Cardiac fibroblast (primary cell): ENCODE measurements around the gene NAT9.

Source experiments
- DNase-seq, 2 donors: peaks; one replicate each; pipeline versions ENCODE4 v3.0.0 to v3.0.0-alpha.2; 2010; ENCODE audit warnings: low read depth in 2 of 2
- H3K4me3 ChIP-seq, 2 donors: replicated peaks in 1 of 2; 1 replicate in 1 of 2; 2 replicates in 1 of 2; pipeline ENCODE4 v1.5.1; 2011; ENCODE audit warnings: low read depth in 2 of 2, low read length in 2 of 2, mild to moderate bottlenecking in 2 of 2, moderate library complexity in 1 of 2
- TF ChIP-seq, protein P1 (sequence below): IDR thresholded peaks from one replicate; pipeline ENCODE4 v1.5.1; 2011; ENCODE audit warnings: low read depth, mild to moderate bottlenecking, low read length, inconsistent platforms

Gene NAT9

DNA sequence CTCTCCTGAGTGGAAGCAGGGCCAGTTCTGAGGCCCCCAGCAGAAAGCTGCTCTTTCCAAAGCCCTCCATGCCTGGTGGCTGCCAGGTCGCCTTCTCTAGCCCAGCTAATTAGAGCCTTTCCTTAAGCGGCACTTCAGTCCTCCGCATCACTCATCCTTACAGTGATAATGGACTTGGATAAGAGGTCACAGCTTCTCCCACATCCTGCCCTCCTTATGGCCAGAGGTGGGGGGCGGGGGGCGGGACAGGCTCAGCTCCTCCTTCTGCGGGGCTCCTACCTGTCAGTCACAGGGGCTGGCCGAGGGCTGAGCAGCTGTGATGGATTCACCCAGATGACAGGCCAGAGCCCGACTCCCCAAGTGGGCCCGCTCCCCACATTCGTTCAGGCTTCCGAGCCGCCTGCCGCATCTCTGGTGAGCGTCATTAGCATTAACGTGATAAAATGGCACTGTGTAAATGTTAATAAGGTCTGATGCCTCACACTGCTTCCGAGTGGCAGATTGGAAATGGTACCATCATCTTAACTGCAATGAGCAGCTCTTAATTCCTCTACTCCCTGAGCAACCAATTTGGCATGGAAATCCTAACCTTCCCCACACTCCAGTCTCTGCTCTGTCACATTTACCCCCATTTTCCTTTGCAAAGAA is 42.3 kb upstream of the NAT9 start:
- no peak overlapping the region for H3K4me3 ChIP-seq
- no peak for DNase-seq
- TF ChIP-seq, protein P1, sequence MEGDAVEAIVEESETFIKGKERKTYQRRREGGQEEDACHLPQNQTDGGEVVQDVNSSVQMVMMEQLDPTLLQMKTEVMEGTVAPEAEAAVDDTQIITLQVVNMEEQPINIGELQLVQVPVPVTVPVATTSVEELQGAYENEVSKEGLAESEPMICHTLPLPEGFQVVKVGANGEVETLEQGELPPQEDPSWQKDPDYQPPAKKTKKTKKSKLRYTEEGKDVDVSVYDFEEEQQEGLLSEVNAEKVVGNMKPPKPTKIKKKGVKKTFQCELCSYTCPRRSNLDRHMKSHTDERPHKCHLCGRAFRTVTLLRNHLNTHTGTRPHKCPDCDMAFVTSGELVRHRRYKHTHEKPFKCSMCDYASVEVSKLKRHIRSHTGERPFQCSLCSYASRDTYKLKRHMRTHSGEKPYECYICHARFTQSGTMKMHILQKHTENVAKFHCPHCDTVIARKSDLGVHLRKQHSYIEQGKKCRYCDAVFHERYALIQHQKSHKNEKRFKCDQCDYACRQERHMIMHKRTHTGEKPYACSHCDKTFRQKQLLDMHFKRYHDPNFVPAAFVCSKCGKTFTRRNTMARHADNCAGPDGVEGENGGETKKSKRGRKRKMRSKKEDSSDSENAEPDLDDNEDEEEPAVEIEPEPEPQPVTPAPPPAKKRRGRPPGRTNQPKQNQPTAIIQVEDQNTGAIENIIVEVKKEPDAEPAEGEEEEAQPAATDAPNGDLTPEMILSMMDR = no peak

GRCh38 chr17:74816905-74817620 is 40.9 kb upstream of the NAT9 start:
- no peak overlapping the region for H3K4me3 ChIP-seq
- TF ChIP-seq, protein P1 = no peak
- no peak for DNase-seq

- no peak for DNase-seq
- no peak overlapping the region for H3K4me3 ChIP-seq
- TF ChIP-seq, protein P1 = no peak
These were observed 39.6 kb upstream of the NAT9 start for GRCh38 chr17:74815550-74816370.

DNA sequence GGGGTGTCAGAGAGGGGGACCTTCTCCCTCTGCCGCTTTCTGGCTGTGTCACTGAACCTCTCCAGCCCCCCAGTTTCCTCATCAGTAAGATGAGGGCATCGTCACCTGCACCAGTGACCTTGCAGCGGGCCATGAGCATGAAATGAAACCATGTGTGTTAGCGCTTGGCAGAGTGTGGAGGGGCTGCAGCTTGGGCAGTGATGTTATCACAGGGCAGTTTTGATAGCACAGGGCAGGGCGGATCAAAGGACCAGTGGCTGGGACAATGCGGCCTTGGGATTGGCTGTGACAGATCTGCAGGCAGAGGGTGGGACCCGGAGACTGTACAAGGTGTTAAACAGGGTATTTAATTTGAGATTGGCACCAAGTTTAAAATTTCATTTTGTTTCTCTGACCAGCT is 38.9 kb upstream of the NAT9 start:
- TF ChIP-seq, protein P1 = no peak
- DNase-seq = no peak
- H3K4me3 ChIP-seq = no peak overlapping the region

DNA sequence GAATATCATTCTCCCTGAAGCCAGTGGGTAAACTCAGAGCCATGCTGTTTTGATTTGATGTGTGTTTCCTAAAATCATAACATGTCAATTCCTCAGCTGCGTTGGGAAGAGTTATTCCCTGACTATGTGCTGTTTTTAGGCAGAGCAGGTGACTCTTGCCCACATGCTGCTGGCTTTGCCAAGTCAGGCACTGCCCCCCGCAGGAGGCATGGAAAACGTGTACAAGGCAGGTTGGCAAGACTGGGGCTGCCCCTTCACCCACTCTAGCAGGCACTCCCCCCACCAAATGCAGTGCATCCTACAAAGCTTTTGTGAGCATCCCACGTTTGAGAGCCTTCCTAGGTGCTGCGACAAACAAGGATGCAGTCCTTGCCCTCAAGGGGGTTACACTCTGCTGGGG is 38.3 kb upstream of the NAT9 start:
- no peak for DNase-seq

More for the DNA sequence above, 38.3 kb upstream of the NAT9 start:
- no peak overlapping the region for H3K4me3 ChIP-seq
- TF ChIP-seq, protein P1 = no peak
